ENCODE data around the gene GFER. TPM values are rescaled to one million over a fixed set of nuclear protein-coding genes. Genes with fewer than 3 reads are reported as not detected.

GFER gene
- total and polyA plus RNA-seq, 9 of the 15 experiments (the other 6 are each of a cell fraction or from before 2014, with no cell fraction given) = 4.3 to 53.7 (median 19.8) TPM

DNA sequence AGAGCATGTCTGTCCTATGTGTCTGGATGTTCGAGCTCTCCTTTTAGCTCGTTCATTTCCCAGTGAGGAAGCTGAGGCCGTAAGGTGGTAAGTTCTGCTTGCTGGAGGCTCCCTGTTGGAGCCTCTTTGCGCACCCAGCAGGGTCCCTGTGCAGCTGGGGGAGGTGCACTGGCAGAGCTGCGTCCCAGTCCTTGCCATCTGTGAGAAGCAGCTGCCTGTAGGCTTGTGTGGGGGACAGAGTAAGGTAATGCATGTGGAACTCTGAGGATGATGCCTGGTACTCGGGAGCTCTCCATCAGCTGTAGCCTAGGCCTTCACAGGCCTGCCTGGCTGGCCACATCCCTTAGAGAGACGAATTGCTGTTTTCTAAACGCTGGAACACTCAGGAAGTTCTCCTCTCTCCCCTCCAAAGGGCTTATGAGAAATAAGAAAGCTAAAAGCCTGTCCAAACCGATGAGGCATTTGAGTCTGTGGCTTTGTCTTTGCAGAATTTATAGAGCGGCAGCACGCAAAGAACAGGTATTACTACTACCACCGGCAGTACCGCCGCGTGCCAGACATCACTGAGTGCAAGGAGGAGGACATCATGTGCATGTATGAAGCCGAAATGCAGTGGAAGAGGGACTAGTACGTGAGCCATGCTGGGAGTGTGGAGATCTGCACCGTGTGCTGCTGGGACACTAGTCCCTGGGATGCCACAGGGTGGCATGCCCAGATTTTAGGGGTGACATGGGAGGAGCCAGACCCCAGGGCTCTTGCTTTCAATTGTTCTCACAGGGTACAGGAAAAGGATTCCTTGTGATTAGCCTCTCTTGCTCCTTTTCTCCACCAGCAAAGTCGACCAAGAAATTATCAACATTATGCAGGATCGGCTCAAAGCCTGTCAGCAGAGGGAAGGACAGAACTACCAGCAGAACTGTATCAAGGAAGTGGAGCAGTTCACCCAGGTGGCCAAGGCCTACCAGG, 23.0 kb upstream of the GFER start (continued):
- TF ChIP-seq FOXK2 (conservative IDR thresholded peaks at IDR 0.05 in 1 of 2, IDR thresholded peaks at IDR 0.05 in 1 of 2; ENCODE audit: low read depth in 2 of 2) (no peak), TFAM (CRISPR knock-in tag; conservative IDR thresholded peaks at IDR 0.05) (no peak), CBX3 (IDR thresholded peaks at IDR 0.05; ENCODE audit: borderline replicate concordance in 1 of 2, low read length in 2 of 2) (peak in 1 of 2 experiments; percentile 0; a peak in 1 of 3 replicates), ATF3 (IDR thresholded peaks at IDR 0.05) (no peak), ATF3 (CRISPR knock-in tag; conservative IDR thresholded peaks at IDR 0.05) (no peak), BDP1 (IDR thresholded peaks at IDR 0.05; ENCODE audit: insufficient read depth, insufficient read length) (no peak), JUND (IDR thresholded peaks at IDR 0.05; ENCODE audit: borderline replicate concordance, low read depth, low read length) (no peak), JUND (tag; IDR thresholded peaks at IDR 0.05; ENCODE audit: borderline replicate concordance, low read depth, low read length) (no peak), SLC30A9 (CRISPR knock-in tag; IDR thresholded peaks at IDR 0.05) (no peak), BACH1 (tag; IDR thresholded peaks at IDR 0.05) (no peak), CBFA2T2 (conservative IDR thresholded peaks at IDR 0.05) (no peak), NFRKB (IDR thresholded peaks at IDR 0.05; ENCODE audit: low read depth) (no peak), MXI1 (IDR thresholded peaks at IDR 0.05; ENCODE audit: low read depth, low read length) (no peak; the same call in 1 of the 2 replicates), SAFB2 (IDR thresholded peaks at IDR 0.05; ENCODE audit: borderline replicate concordance, low read depth, low read length, severe bottlenecking) (no peak), ZNF668 (CRISPR knock-in tag; IDR thresholded peaks at IDR 0.05) (no peak), ZNF584 (CRISPR knock-in tag; IDR thresholded peaks at IDR 0.05; ENCODE audit: low read depth) (no peak), IRF2 (CRISPR knock-in tag; IDR thresholded peaks at IDR 0.05) (no peak)
- TF ChIP-seq, protein P1, sequence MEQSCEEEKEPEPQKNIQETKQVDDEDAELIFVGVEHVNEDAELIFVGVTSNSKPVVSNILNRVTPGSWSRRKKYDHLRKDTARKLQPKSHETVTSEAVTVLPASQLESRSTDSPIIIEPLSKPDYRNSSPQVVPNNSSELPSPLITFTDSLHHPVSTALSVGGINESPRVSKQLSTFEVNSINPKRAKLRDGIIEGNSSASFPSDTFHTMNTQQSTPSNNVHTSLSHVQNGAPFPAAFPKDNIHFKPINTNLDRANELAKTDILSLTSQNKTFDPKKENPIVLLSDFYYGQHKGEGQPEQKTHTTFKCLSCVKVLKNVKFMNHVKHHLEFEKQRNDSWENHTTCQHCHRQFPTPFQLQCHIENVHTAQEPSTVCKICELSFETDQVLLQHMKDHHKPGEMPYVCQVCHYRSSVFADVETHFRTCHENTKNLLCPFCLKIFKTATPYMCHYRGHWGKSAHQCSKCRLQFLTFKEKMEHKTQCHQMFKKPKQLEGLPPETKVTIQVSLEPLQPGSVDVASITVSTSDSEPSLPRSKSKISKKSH (CRISPR knock-in tag; IDR thresholded peaks at IDR 0.05) = no peak
- TF ChIP-seq, protein P2, sequence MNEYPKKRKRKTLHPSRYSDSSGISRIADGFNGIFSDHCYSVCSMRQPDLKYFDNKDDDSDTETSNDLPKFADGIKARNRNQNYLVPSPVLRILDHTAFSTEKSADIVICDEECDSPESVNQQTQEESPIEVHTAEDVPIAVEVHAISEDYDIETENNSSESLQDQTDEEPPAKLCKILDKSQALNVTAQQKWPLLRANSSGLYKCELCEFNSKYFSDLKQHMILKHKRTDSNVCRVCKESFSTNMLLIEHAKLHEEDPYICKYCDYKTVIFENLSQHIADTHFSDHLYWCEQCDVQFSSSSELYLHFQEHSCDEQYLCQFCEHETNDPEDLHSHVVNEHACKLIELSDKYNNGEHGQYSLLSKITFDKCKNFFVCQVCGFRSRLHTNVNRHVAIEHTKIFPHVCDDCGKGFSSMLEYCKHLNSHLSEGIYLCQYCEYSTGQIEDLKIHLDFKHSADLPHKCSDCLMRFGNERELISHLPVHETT (CRISPR knock-in tag; conservative IDR thresholded peaks at IDR 0.05 in 1 of 2, IDR thresholded peaks at IDR 0.05 in 1 of 2) = no peak
- TF ChIP-seq, protein P3, sequence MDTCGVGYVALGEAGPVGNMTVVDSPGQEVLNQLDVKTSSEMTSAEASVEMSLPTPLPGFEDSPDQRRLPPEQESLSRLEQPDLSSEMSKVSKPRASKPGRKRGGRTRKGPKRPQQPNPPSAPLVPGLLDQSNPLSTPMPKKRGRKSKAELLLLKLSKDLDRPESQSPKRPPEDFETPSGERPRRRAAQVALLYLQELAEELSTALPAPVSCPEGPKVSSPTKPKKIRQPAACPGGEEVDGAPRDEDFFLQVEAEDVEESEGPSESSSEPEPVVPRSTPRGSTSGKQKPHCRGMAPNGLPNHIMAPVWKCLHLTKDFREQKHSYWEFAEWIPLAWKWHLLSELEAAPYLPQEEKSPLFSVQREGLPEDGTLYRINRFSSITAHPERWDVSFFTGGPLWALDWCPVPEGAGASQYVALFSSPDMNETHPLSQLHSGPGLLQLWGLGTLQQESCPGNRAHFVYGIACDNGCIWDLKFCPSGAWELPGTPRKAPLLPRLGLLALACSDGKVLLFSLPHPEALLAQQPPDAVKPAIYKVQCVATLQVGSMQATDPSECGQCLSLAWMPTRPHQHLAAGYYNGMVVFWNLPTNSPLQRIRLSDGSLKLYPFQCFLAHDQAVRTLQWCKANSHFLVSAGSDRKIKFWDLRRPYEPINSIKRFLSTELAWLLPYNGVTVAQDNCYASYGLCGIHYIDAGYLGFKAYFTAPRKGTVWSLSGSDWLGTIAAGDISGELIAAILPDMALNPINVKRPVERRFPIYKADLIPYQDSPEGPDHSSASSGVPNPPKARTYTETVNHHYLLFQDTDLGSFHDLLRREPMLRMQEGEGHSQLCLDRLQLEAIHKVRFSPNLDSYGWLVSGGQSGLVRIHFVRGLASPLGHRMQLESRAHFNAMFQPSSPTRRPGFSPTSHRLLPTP (IDR thresholded peaks at IDR 0.05; ENCODE audit: borderline replicate concordance, extremely low read depth, insufficient read length) = no peak
